Measurements from ENCODE around the gene DRAM1. TPM values are rescaled to one million over a fixed set of nuclear protein-coding genes. Genes with fewer than 3 reads are reported as not detected.

Gene DRAM1
- total RNA-seq, 1 donor from 2014 or later: 148 TPM

DNA sequence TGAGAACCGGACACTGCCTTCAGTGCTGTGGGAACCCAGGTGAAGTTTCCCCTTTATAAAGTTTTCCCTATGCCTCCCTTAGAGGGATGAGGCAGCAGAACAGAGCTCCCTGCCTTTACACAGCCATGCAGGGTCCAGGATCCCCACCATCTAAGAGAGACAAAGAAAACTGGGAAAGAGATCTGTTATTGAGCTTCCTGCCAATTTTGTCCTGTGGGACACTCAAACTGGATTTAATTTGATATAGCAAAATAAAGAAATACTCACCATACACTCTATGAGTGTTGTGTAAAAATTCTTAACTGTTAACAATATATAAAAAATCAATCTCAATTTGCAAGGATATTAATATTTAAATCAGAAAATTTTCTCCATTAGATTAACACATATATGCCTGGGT is 69.9 kb downstream of the DRAM1 start:
- Histone ChIP-seq H3K4me1 (no peaks in the 10 kb centered on the region), H3K27me3 (ENCODE audit: low read depth) (no peaks in the 10 kb centered on the region), H3K36me3 (no peaks in the 10 kb centered on the region), H3K9me3 (no peaks in the 10 kb centered on the region), H3K27ac (no peak overlapping the region), H3K4me3 (no peak overlapping the region)
- no peak for ATAC-seq
- intact Hi-C loops (cut with DNase I): no loop called here
- DNase-seq: no peak
- TF ChIP-seq, protein P1, sequence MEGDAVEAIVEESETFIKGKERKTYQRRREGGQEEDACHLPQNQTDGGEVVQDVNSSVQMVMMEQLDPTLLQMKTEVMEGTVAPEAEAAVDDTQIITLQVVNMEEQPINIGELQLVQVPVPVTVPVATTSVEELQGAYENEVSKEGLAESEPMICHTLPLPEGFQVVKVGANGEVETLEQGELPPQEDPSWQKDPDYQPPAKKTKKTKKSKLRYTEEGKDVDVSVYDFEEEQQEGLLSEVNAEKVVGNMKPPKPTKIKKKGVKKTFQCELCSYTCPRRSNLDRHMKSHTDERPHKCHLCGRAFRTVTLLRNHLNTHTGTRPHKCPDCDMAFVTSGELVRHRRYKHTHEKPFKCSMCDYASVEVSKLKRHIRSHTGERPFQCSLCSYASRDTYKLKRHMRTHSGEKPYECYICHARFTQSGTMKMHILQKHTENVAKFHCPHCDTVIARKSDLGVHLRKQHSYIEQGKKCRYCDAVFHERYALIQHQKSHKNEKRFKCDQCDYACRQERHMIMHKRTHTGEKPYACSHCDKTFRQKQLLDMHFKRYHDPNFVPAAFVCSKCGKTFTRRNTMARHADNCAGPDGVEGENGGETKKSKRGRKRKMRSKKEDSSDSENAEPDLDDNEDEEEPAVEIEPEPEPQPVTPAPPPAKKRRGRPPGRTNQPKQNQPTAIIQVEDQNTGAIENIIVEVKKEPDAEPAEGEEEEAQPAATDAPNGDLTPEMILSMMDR (IDR thresholded peaks at IDR 0.05): no peak

DNA sequence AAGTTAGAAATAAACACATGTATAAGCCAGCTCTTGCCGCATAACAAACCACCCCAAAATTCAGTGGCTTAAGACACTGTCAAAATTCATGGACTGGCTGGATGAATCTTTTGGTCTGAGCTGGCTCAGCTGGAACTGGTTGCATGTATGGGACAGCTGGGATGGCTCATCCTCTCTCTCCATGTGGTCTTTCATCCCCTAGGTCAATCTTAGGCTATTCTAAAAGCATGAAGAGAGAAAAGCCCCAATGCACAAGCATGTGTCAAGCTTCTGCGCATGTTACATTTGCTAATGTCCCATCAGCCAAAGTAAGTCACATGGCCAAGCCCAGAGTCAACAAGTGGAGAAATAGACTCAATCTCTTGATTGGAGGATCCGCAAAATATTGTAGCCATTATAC is 71.0 kb downstream of the DRAM1 start:
- intact Hi-C loops (cut with DNase I): no loop called here
- no peak overlapping the region for H3K4me3 ChIP-seq
- DNase-seq: no peak
- no peaks in the 10 kb centered on the region for H3K36me3 ChIP-seq
- TF ChIP-seq, protein P1 (IDR thresholded peaks at IDR 0.05): no peak
- no peak for ATAC-seq
- H3K4me1 ChIP-seq: no peaks in the 10 kb centered on the region
- no peaks in the 10 kb centered on the region for H3K27me3 ChIP-seq (ENCODE audit: low read depth)
- no peaks in the 10 kb centered on the region for H3K9me3 ChIP-seq
- H3K27ac ChIP-seq: no peak overlapping the region

GRCh38 chr12:101951002-101951670 is 73.8 kb downstream of the DRAM1 start:
- TF ChIP-seq, protein P1 (IDR thresholded peaks at IDR 0.05): no peak
- no peak for DNase-seq
- H3K27me3 ChIP-seq (ENCODE audit: low read depth): no peaks in the 10 kb centered on the region
- no peak overlapping the region for H3K4me3 ChIP-seq
- no peaks in the 10 kb centered on the region for H3K4me1 ChIP-seq
- ATAC-seq: no peak
- no peaks in the 10 kb centered on the region for H3K36me3 ChIP-seq
- H3K9me3 ChIP-seq: no peaks in the 10 kb centered on the region
- H3K27ac ChIP-seq: no peak overlapping the region
- intact Hi-C loops (cut with DNase I): no loop called here

DNA sequence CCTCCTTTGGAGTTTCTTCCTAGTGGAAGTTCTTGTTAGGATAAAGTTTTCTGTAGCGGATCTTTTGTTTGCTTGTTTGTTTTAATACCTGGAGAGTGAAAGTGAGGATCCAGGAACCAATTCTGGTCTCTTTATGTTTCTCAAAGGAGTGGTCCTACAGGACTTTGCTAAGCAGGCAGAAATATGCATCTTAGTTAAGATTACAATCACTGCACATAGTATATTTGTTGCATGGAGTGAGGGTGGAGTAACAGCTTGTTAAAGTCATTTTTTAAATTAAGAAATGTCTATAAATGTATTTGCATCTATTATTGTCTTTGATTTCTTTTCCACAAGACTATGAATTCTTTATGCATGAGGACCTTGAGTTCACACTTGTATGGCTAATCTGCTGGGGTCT is 76.7 kb downstream of the DRAM1 start:
- no peaks in the 10 kb centered on the region for H3K36me3 ChIP-seq
- intact Hi-C loops (cut with DNase I): no loop called here
- H3K9me3 ChIP-seq: no peaks in the 10 kb centered on the region
- no peaks in the 10 kb centered on the region for H3K4me1 ChIP-seq
- ATAC-seq: no peak
- TF ChIP-seq, protein P1 (IDR thresholded peaks at IDR 0.05): no peak
- H3K4me3 ChIP-seq: no peak overlapping the region
- no peaks in the 10 kb centered on the region for H3K27me3 ChIP-seq (ENCODE audit: low read depth)
- H3K27ac ChIP-seq: no peak overlapping the region
- DNase-seq: no peak

GRCh38 chr12:101954676-101955075 is 77.3 kb downstream of the DRAM1 start:
- Histone ChIP-seq H3K27me3 (ENCODE audit: low read depth) (no peaks in the 10 kb centered on the region), H3K4me1 (no peaks in the 10 kb centered on the region), H3K4me3 (no peak overlapping the region), H3K9me3 (no peaks in the 10 kb centered on the region), H3K36me3 (no peaks in the 10 kb centered on the region), H3K27ac (no peak overlapping the region)
- no peak for DNase-seq
- ATAC-seq: no peak
- TF ChIP-seq, protein P1 (IDR thresholded peaks at IDR 0.05): no peak
- intact Hi-C loops (cut with DNase I): no loop called here
